NB4 (cell line): ENCODE measurements around the gene SPACA4.

Source experiments
- DNase-seq: peaks from one replicate; pipeline ENCODE4 v3.0.0; 2010; ENCODE audit warnings: low read depth
- H3K4me3 ChIP-seq: one replicate; pipeline ENCODE4 v1.5.1; 2011; ENCODE audit warnings: mild to moderate bottlenecking, low read depth, low read length, moderate library complexity
- MYC ChIP-seq: IDR thresholded peaks from 2 replicates; pipeline ENCODE4 v1.6.1; 2011; ENCODE audit warnings: low read depth, low read length
- POLR2A ChIP-seq: IDR thresholded peaks from 2 replicates; pipeline ENCODE4 v1.6.1; 2011; ENCODE audit warnings: mild to moderate bottlenecking; ENCODE audit not compliant: insufficient read length; ENCODE audit errors: extremely low read depth
- TF ChIP-seq, protein P1 (sequence below): IDR thresholded peaks from 2 replicates; pipeline ENCODE4 v1.6.1; 2011; ENCODE audit warnings: low read depth, low read length
- TF ChIP-seq, protein P2 (sequence below): IDR thresholded peaks from one replicate; pipeline ENCODE4 v1.5.1; 2012; ENCODE audit warnings: low read depth, low read length

SPACA4 gene

DNA sequence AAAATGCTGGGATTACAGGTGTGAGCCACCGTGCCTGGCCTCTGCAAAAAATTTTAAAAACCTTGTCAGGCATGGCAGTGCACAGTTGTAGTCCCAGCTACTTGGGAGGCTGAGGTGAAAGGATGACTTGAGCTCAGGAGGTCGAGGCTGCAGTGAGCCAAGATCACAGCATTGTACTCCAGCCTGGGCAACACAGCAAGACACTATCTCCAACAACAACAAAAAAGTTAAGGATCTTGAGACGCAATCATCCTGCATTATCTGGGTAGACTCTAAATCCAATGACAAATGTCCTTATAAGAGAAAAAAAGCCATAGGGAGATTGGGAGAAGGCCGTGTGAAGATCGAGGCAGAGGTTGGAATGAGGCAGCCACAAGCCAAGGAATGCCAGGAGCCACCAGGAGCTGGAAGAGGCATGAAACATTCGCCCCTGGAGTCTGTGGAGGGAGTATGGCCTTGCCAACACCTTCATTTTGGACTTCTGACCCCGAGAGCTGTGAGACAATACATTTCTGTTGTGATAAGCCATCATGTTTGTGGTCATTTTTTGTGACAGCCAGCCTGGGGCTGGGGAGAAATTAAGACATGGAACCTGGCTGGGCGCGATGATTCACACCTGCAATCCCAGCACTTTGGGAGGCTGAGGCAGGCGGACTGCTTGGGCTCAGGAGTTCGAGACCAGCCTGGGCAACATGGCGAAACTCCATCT, 44.6 kb downstream of the SPACA4 start:
- TF ChIP-seq, protein P1, sequence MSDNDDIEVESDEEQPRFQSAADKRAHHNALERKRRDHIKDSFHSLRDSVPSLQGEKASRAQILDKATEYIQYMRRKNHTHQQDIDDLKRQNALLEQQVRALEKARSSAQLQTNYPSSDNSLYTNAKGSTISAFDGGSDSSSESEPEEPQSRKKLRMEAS = no peak
- TF ChIP-seq, protein P2, sequence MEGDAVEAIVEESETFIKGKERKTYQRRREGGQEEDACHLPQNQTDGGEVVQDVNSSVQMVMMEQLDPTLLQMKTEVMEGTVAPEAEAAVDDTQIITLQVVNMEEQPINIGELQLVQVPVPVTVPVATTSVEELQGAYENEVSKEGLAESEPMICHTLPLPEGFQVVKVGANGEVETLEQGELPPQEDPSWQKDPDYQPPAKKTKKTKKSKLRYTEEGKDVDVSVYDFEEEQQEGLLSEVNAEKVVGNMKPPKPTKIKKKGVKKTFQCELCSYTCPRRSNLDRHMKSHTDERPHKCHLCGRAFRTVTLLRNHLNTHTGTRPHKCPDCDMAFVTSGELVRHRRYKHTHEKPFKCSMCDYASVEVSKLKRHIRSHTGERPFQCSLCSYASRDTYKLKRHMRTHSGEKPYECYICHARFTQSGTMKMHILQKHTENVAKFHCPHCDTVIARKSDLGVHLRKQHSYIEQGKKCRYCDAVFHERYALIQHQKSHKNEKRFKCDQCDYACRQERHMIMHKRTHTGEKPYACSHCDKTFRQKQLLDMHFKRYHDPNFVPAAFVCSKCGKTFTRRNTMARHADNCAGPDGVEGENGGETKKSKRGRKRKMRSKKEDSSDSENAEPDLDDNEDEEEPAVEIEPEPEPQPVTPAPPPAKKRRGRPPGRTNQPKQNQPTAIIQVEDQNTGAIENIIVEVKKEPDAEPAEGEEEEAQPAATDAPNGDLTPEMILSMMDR = no peak
- TF ChIP-seq MYC (no peak), POLR2A (no peak)
- no peak for DNase-seq
- H3K4me3 ChIP-seq = no peak overlapping the region

DNA sequence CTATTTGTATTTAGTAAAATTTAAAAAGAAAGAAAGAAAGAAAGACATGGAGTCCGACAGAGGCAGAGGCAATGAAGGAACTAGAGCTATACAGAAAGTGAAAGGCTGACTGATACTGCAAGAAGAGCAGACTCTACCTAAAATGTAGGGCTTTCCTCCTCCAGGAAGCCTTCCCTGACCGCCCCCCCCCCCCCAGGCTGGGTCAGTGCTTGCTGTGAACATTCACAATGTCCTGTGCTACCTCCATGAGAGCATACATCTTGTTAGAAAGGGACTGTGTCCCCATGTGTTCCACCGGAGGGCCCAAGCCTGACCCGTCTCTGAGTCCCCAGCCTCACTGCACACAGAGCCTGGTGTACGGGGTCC, 45.1 kb downstream of the SPACA4 start:
- no peak overlapping the region for H3K4me3 ChIP-seq
- TF ChIP-seq, protein P2 = no peak
- DNase-seq = no peak

DNA sequence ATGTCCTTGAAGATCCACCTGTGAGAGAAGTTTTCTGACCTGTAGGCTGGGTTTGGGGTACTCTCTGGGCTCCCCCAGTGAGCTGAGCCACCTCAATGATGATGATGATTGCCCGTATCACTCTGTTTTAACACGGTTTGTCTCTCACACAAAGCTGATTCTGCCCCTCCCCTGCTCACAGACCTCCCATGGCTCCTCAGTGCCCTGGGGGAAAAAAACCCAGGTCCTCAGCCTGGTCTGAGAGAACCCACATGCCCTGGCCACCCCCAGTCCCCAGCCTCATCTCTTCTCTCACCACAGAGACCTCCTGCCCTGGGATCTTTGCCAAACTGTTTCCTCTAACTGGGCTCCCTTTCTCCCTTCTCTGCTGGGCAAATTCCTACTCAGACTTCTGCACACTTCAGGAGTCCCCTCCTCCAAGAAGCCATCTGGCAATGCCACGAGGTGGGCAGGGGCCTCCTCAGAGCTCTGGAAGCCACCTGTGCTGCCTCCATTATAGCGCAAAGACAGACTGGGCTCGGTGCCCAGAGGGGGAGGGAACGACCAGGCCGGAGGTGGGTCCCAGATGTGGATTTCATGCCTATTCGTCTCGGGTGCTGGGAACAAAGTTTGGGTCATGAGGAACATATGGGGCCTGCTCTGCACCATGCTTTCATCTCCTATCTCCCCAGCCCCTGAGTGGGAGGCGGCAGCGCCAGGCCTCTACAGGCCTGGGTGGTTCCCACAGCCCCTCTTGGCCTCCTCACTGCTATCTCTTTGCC, 47.9 kb downstream of the SPACA4 start:
- peak; percentile 49 for DNase-seq
- TF ChIP-seq MYC = no peak
- TF ChIP-seq, protein P2 = no peak
- no peak for TF ChIP-seq POLR2A
- TF ChIP-seq, protein P1 = peak; percentile 35; the same call in 1 of the 2 replicates
- H3K4me3 ChIP-seq = no peak overlapping the region

DNA sequence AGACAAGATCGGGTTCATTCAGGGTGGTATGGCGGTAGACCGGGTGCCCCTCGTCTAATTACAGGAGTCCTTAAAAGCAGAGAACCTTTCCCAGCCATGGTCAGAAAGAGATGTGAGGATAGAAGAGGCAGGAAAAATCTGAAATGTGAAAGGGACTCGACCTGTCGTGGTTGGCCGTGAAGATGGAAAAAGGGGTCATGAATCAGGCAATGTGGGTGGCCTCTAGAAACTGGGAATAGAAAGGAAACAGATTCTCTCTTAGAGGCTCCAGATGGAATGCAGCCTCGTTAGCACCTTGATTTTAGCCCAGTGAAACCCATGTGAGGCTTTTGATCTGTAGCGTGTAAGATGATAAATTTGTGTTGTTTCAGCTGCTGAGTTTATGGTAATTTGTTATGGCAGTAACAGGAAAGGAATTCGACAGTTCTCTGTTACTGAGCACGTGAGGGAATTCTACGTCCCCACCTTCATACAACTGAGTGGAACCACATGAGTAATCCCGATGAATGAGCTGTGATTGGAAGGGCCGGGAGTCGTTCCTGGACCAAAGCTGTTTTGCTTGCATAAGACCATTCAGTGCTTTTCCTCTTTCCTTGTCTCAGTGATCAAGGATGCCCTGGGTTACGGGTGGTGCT, 50.4 kb downstream of the SPACA4 start:
- TF ChIP-seq POLR2A = no peak
- TF ChIP-seq, protein P1 = no peak
- TF ChIP-seq, protein P2 = no peak
- no peak for TF ChIP-seq MYC
- no peak for DNase-seq
- no peak overlapping the region for H3K4me3 ChIP-seq
